HCT116 (cell line): Measurements from ENCODE around the gene GRID2. TPM values are rescaled to one million over a fixed set of nuclear protein-coding genes. Genes with fewer than 3 reads are reported as not detected.

Experiments used
- ATAC-seq: fragments of 200-7000 bp; cut with Tn5 transposase; 2 replicates; pipeline ENCODE4 v1.9.1; 2020; ENCODE audit warnings: mild to moderate bottlenecking, moderate library complexity
- BruUV-seq: library from RNA; stranded (reverse); fragments of 400-500 nt; replicated peaks from 2 replicates; lab custom pipeline; 2021; lab: Mats Ljungman, UMichigan
- CTCF ChIA-PET: fragments of 300-600 bp; sonication (Branson Sonifier 250); formaldehyde crosslinking; loops from one replicate; lab custom pipeline; 2021; ENCODE audit warnings: antibody characterized with exemption; lab: Charles Lee
- POLR2A ChIA-PET: fragments of 300-600, 350-600 bp; sonication (Branson Sonifier 250); formaldehyde crosslinking; loops from one replicate; lab custom pipeline; 2021; ENCODE audit warnings: antibody characterized with exemption; lab: Charles Lee
- RAD21 ChIA-PET, 2 experiments: fragments of 300-600 bp; sonication (Branson Sonifier 250); formaldehyde crosslinking; loops; one replicate each; lab custom pipeline; 2023; ENCODE audit warnings: low total read pairs in 2 of 2; ENCODE audit not compliant: uncharacterized antibody in 2 of 2, unreplicated experiment in 2 of 2, low non-redundant PET in 1 of 2; lab: Charles Lee
- DNase-seq: peaks from one replicate; pipeline ENCODE4 v3.0.0-alpha.2; 2010; ENCODE audit warnings: low read depth, low spot score
- H2AFZ ChIP-seq: fragments of 200-600 bp; shearing (Covaris generic), sonication (generic); 2 replicates; pipeline ENCODE4 v1.6.1; 2017; ENCODE audit warnings: low read depth, mixed run types, mixed read lengths, antibody characterized with exemption, low read length; ENCODE audit not compliant: poor library complexity, severe bottlenecking
- H3K27ac ChIP-seq: 2 replicates; pipeline ENCODE4 v1.5.1; 2012; ENCODE audit warnings: low read depth, low read length
- H3K27me3 ChIP-seq: fragments of 200-600 bp; sonication (generic); 2 replicates; pipeline ENCODE4 v1.6.1; 2016; ENCODE audit warnings: mixed run types, low read length, mixed read lengths; ENCODE audit not compliant: insufficient read depth
- H3K36me3 ChIP-seq, 2 experiments: fragments of 200-500 bp in 1 of 2; fragments of 200-600 bp in 1 of 2; sonication (Bioruptor generic) in 1 of 2; sonication (generic) in 1 of 2; 2 replicates each; pipeline versions ENCODE4 v1.5.1 to v1.6.1; 2014 to 2016; ENCODE audit warnings: low read length in 2 of 2, inconsistent platforms in 1 of 2, mixed read lengths in 1 of 2, mixed run types in 1 of 2; ENCODE audit not compliant: insufficient read depth in 2 of 2, control insufficient read depth in 1 of 2
- H3K4me1 ChIP-seq, 2 experiments: fragments of 200-600 bp in 1 of 2; sonication (generic) in 1 of 2; 2 replicates each; pipeline versions ENCODE4 v1.5.1 to v1.6.1; 2012 to 2017; ENCODE audit warnings: low read length in 2 of 2, inconsistent platforms in 1 of 2, mild to moderate bottlenecking in 1 of 2, mixed read lengths in 1 of 2, mixed run types in 1 of 2, moderate library complexity in 1 of 2; ENCODE audit not compliant: insufficient read depth in 2 of 2, control insufficient read depth in 1 of 2
- H3K4me2 ChIP-seq: fragments of 200-600 bp; sonication (generic); 2 replicates; pipeline ENCODE4 v1.6.1; 2017; ENCODE audit warnings: mixed run types, low read length, mixed read lengths
- H3K4me3 ChIP-seq, 2 experiments: fragments of 200-600 bp in 1 of 2; sonication (generic) in 1 of 2; replicated peaks in 1 of 2; 2 replicates each; pipeline ENCODE4 v1.5.1; 2011 to 2016; ENCODE audit warnings: low read length in 2 of 2, control low read depth in 1 of 2, low read depth in 1 of 2, mild to moderate bottlenecking in 1 of 2, mixed read lengths in 1 of 2, mixed run types in 1 of 2
- H3K79me2 ChIP-seq: fragments of 200-600 bp; sonication (generic); 2 replicates; pipeline ENCODE4 v1.6.1; 2017; ENCODE audit warnings: mild to moderate bottlenecking, mixed run types, low read length, moderate library complexity, mixed read lengths; ENCODE audit not compliant: insufficient read depth
- H3K9ac ChIP-seq: fragments of 200-600 bp; sonication (generic); 2 replicates; pipeline ENCODE4 v1.6.1; 2016; ENCODE audit warnings: low read length, mixed read lengths
- H3K9me2 ChIP-seq: fragments of 200-600 bp; sonication (generic), shearing (Covaris generic); 2 replicates; pipeline ENCODE4 v1.6.1; 2017; ENCODE audit warnings: mixed run types, mild to moderate bottlenecking, moderate library complexity; ENCODE audit not compliant: insufficient read depth
- H3K9me3 ChIP-seq, 2 experiments: fragments of 200-500 bp in 1 of 2; fragments of 200-600 bp in 1 of 2; sonication (Bioruptor generic) in 1 of 2; sonication (generic) in 1 of 2; 2 replicates each; pipeline ENCODE4 v1.6.1; 2014 to 2017; ENCODE audit warnings: low read length in 2 of 2, mixed read lengths in 2 of 2, inconsistent platforms in 1 of 2, low read depth in 1 of 2, mild to moderate bottlenecking in 1 of 2, mixed run types in 1 of 2, moderate library complexity in 1 of 2; ENCODE audit not compliant: control insufficient read depth in 1 of 2, insufficient read depth in 1 of 2
- H4K20me1 ChIP-seq: fragments of 200-600 bp; sonication (generic), shearing (Covaris generic); 2 replicates; pipeline ENCODE4 v1.6.1; 2017; ENCODE audit warnings: mixed run types, mild to moderate bottlenecking, moderate library complexity; ENCODE audit not compliant: insufficient read depth
- CEBPB ChIP-seq: IDR thresholded peaks from 2 replicates; pipeline ENCODE4 v1.6.1; 2012; ENCODE audit warnings: low read depth
- CTCF ChIP-seq, 3 experiments: fragments of 200-600 bp in 1 of 3; sonication (generic) in 1 of 3; IDR thresholded peaks in 2 of 3; conservative IDR thresholded peaks in 1 of 3; 2 replicates each; pipeline ENCODE4 v1.5.1; 2012 to 2017; ENCODE audit warnings: low read depth in 2 of 3, low read length in 2 of 3, antibody characterized with exemption in 1 of 3, borderline replicate concordance in 1 of 3, control low read depth in 1 of 3, mild to moderate bottlenecking in 1 of 3, mixed read lengths in 1 of 3, mixed run types in 1 of 3, moderate library complexity in 1 of 3; ENCODE audit not compliant: insufficient read depth in 1 of 3
- REST ChIP-seq: IDR thresholded peaks from 2 replicates; pipeline ENCODE4 v1.6.1; 2012; ENCODE audit warnings: low read depth
- SRF ChIP-seq: IDR thresholded peaks from 2 replicates; pipeline ENCODE4 v1.6.1; 2012; ENCODE audit warnings: low read depth
- TCF7L2 ChIP-seq: IDR thresholded peaks from 2 replicates; pipeline ENCODE4 v1.7.0; 2011; ENCODE audit warnings: borderline replicate concordance, inconsistent platforms; ENCODE audit not compliant: insufficient read depth, insufficient read length; ENCODE audit errors: extremely low read depth
- YY1 ChIP-seq: IDR thresholded peaks from 2 replicates; pipeline ENCODE4 v1.6.1; 2011; ENCODE audit warnings: low read length, low read depth, moderate library complexity, mild to moderate bottlenecking; ENCODE audit not compliant: insufficient replicate concordance; ENCODE audit errors: extremely low read depth
- ZBTB33 ChIP-seq: IDR thresholded peaks from 2 replicates; pipeline ENCODE4 v1.6.1; 2011; ENCODE audit warnings: mild to moderate bottlenecking, low read length, moderate library complexity; ENCODE audit not compliant: insufficient replicate concordance; ENCODE audit errors: extremely low read depth
- intact Hi-C: fragments of 100-400 bp; cut with micrococcal nuclease; formaldehyde crosslinking; loops from 2 replicates; pipeline ENCODE4 v1.10.0; 2022
- total RNA-seq: library from RNA; stranded (reverse); gene quantifications from one replicate; pipeline ENCODE4 v1.2.1, GENCODE V29; 2021; ENCODE audit not compliant: unreplicated experiment

Gene GRID2
- total RNA-seq, 1 experiment from 2014 or later = not detected

GRCh38 chr4:93513851-93514250 lies 1210.1 kb downstream of the GRID2 start:
- no peaks in the 10 kb centered on the region for H3K36me3 ChIP-seq
- no TSS peak for BruUV-seq

More at GRCh38 chr4:93513851-93514250, 1210.1 kb downstream of the GRID2 start:
- ATAC-seq = no peak
- intact Hi-C loops = no loop called here
- H3K27me3 ChIP-seq = no peaks in the 10 kb centered on the region
- TF ChIP-seq SRF (no peak), REST (no peak), TCF7L2 (no peak), CTCF (IDR thresholded peaks at IDR 0.05 in 2 of 3, conservative IDR thresholded peaks at IDR 0.05 in 1 of 3; ENCODE audit: borderline replicate concordance in 1 of 3, insufficient read depth in 1 of 3, low read depth in 2 of 3, low read length in 2 of 3) (no peak), YY1 (no peak), ZBTB33 (no peak), CEBPB (no peak)
- no peak overlapping the region for H3K27ac ChIP-seq
- H3K4me3 ChIP-seq = no peak overlapping the region
- ChIA-PET CTCF (no interaction called here), POLR2A (no interaction called here), RAD21 (no interaction called here)
- DNase-seq = no peak
- no peaks in the 10 kb centered on the region for H3K9me2 ChIP-seq
- no peaks in the 10 kb centered on the region for H4K20me1 ChIP-seq
- H2AFZ ChIP-seq = no peak overlapping the region
- H3K4me1 ChIP-seq = no peaks in the 10 kb centered on the region
- no peaks in the 10 kb centered on the region for H3K79me2 ChIP-seq
- H3K9me3 ChIP-seq = no peaks in the 10 kb centered on the region
- no peak overlapping the region for H3K9ac ChIP-seq
- H3K4me2 ChIP-seq = no peak overlapping the region
